Stimulated activated CD8-positive, alpha-beta memory T cell treated with anti-CD3 and anti-CD28 coated beads, Interleukin-15, amount 100 ng/mL, for 48 hours (primary cell): Measurements from ENCODE around the gene ATOH8.

Source experiments
- DNase-seq, 2 donors: peaks; one replicate each; pipeline ENCODE4 v3.0.0-alpha.2; 2020; ENCODE audit warnings: low read depth in 2 of 2

Gene ATOH8

GRCh38 chr2:85770369-85770768, 16.6 kb downstream of the ATOH8 start:
- DNase-seq = no peak

DNA sequence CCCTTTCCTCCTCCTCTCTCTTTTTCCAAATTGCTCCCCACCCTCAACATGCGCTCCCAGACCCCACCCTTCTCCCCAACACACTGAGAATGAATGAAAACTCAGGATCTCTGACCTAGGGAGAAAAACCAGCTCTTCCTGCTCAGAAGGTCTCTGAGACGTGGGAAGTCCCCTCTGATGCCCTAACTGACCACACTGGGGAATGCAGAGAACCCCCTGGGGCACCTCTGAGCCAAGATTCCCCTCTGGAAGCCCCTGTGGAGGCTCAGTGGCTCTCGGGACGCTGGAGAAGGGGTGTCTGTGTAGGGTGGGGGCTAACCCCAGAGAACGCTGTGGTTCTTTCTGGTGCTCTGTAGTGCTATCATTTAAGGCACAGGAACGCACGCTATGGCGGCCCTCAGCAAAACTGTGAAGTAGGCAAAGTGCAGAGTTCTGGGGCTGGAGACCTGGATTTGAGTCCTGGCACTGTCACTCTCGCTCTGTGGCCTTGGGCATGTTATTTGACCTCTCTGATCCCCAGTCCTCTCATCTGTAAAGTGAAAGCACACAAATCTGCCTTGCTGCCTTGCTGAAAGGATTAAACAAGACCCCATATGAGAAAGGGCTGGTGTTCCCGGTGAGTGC, 17.1 kb downstream of the ATOH8 start:
- no peak for DNase-seq

GRCh38 chr2:85771486-85771885, 17.7 kb downstream of the ATOH8 start:
- DNase-seq = no peak

DNA sequence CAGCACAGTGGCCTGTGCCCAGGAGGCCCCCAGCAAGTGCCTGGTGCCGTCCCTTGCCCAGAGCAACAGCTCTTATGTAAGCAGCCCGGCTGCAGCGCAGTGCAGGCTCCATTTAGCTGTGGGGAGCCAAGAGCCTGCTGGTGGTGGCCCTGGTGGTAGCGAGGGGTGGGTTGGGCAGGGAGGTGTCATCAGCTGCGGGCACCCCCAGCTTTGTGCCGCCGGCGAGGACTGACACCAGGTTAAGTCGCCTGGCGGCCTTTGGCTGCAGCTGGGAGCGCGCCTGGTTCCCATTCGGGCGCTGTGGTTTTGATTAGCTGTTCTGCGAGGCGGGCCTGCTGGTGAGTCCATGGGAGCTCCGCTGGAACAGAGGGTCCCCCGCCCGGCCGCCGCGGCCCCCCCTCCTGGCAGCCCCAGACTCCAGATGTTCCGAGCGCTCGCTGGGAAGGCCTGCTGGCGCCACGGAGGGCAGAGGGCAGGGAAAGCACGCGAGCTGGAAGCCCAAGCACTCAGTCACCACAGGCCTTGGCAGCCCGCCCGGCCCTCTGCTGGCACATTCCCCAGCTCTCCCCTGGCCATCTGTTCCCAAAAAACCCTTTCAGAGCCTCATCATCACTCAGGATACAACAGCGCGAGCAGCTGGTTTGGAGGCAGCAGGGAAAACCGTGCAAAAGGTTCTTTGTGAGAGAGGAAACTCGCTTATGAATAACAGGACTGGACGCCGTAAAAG, 18.4 kb downstream of the ATOH8 start:
- DNase-seq = no peak

DNA sequence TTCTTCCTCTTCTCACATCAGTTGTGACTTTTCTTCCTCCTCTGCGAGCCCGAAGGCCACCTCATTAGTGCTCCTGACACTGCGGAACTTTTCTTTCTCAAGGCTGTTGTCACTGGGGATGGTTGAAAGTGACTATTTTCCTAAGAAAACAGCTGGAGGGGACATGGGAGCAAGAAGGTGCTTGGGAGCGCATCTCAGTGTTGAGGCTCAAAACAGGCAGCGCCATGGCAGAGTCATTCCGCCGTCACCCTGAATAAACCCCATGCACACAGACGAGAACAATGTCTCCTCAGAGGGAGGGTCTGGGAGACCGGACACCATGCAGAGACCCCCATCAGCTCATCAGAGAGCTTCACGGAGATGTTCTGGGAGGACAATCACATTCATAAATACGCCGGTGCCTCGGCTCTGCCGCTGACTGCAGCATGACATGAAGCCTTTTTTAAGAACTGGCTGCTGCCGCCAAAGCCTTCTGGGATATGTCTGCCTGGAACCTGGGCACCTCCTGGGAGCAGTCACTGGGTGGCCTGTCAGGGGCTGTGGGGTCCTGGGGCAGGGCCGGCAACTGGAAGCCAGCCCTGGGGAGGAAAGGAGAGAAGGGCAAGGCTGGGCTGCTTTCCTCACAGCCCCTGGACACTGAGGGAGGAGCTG, 19.2 kb downstream of the ATOH8 start:
- DNase-seq = no peak

- DNase-seq = no peak
These were observed 19.9 kb downstream of the ATOH8 start for GRCh38 chr2:85773692-85774091.

GRCh38 chr2:85774126-85774978, 20.6 kb downstream of the ATOH8 start:
- DNase-seq = no peak

GRCh38 chr2:85775406-85776381, 21.9 kb downstream of the ATOH8 start:
- DNase-seq = no peak

- DNase-seq = no peak
These were observed 22.9 kb downstream of the ATOH8 start for GRCh38 chr2:85776672-85777071.

GRCh38 chr2:85777441-85777861, 23.7 kb downstream of the ATOH8 start:
- DNase-seq = no peak

- DNase-seq = no peak
These were observed 25.0 kb downstream of the ATOH8 start for GRCh38 chr2:85778646-85779379.

GRCh38 chr2:85779641-85780315, 26.0 kb downstream of the ATOH8 start:
- DNase-seq = no peak

DNA sequence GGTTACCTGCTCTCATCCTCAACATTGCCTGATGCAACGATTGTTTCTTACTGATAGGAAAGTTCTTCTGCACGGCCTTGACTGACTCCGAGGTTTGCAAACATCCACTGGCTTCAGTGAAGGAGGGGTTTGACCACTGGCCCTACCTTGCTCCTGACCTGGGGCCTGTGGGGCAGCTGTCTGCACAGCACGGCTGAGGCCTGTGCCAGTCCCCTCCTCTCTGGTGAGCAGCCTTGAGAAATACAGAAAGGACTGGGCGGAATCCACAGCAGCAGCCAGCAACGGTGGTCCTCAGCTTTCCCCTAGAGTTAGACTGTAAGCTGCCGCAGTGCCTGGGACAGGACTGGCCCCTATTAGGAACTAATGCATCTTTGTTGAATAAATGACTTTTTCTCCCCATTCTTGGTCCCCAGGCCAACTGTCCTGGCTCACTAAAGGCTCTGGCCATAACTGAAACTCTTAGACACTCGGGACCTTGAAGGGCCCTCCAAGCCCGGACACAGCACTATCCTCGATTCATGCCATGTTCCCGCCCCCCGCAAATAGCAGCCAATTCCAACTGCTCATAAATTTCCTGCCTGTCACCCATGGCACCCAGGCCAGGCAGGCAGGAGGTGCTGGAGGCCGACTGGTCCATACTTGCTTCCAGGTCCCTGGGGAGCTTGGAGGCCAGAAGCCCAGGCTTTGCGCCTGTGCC, 26.7 kb downstream of the ATOH8 start:
- DNase-seq = no peak

DNA sequence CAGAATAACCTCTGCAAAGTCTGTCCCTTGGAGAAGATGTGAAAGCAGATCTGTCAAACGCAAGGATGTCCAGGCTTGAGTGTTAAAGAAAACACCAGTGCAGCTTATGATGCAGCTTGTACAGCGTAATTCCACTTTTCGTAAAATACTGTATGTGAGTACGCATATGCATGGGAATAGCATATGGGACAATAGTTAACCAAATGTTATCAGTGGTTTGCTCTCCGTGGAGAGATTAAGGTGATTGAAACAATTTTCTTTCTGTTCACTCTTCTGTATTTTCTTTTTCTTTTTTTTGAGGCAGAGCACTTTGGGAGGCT, 27.2 kb downstream of the ATOH8 start:
- no peak for DNase-seq

GRCh38 chr2:85783796-85784195, 30.0 kb downstream of the ATOH8 start:
- no peak for DNase-seq

GRCh38 chr2:85784474-85784986, 30.7 kb downstream of the ATOH8 start:
- DNase-seq = no peak

DNA sequence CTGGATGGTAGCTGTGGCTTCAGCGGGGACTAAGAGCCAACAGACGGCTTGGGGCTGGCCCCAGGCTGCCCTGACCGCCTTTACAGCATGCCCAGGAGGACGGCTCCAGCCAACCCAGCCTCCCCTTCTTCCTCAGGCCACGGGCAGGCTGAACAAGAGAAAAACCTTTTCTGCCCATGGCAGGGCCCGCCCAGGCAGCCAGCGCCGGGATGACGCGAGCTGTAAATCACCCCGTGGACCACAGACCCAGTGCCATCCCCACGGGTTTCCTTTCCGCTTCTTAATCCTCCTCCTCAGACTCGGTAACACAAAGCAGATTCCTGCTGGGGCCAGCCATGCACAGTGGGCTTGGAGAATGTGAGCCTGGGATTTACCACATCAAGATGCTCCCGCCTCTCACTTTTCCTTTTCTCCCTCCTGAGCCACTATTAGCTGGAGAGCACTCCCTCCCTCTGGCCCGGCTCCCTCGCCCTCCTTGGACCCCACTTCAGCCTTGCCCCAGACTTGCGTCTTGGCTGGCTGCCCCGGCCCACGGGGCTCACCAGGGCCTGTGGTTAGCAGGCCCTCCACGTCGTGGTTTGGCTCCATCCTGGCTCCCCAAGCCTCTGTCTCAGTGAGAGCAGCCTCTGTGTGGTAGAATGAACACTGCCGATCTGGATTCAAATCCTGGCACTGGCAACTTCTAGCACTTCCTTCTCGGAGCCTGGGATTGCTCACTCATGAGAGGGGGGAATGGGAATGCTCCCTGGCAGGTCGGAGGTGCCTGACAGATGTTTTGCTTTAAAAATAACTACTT, 31.4 kb downstream of the ATOH8 start:
- no peak for DNase-seq

DNA sequence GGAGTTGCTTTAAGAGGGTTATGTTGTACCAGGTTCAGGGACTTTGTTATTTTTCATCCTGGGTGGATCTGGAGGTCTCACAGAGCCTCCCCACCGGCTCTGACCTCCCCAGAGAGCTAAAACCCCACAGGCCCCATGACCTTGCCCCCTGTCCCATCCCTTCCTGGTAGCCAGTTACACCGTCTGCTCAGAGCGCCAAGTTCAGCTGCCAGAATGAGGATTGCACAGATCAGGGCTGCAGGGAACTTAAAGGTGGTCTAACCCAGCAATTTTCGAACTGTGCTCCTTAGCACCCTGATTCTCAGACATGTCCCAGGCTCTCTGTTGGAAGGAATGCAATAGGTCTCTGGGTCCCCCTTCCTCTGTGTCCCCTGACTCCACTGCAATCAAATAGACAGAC, 32.1 kb downstream of the ATOH8 start:
- no peak for DNase-seq
